GM12878 (cell line): ENCODE data around the gene AMOTL1. TPM values are rescaled to one million over a fixed set of nuclear protein-coding genes. Genes with fewer than 3 reads are reported as not detected.

ENCODE experiments used
- ATAC-seq: fragments of 200-7000 bp; cut with Tn5 transposase; 3 replicates; pipeline ENCODE4 v1.9.1; 2020; ENCODE audit warnings: mild to moderate bottlenecking, moderate library complexity
- BruUV-seq: library from RNA; stranded (reverse); fragments of 400-500 nt; replicated peaks from 2 replicates; lab custom pipeline; 2021; lab: Mats Ljungman, UMichigan
- CTCF ChIA-PET: fragments of 300-600 bp; sonication (Branson Sonifier 250); formaldehyde crosslinking; extraction: SDS; loops from one replicate; lab custom pipeline; 2021; ENCODE audit warnings: inconsistent platforms; lab: Yijun Ruan, JAX
- POLR2A ChIA-PET: fragments of 350-600 bp; formaldehyde crosslinking; extraction: SDS; loops from one replicate; lab custom pipeline; 2021; ENCODE audit warnings: inconsistent platforms; lab: Charles Lee
- RAD21 ChIA-PET: fragments of 300-600 bp; sonication (Branson Sonifier 250); formaldehyde crosslinking; loops from one replicate; lab custom pipeline; 2023; ENCODE audit warnings: antibody characterized with exemption; ENCODE audit not compliant: unreplicated experiment; lab: Charles Lee
- SMC1A ChIA-PET: fragments of 300-600 bp; sonication (Branson Sonifier 250); formaldehyde crosslinking; loops from one replicate; lab custom pipeline; 2023; ENCODE audit not compliant: unreplicated experiment, uncharacterized antibody; lab: Charles Lee
- DNase-seq: peaks from one replicate; pipeline ENCODE4 v3.0.0-alpha.2; 2011; ENCODE audit warnings: low read depth, low spot score
- FAIRE-seq: peaks from 3 replicates; lab custom pipeline; 2011; peaks lifted over from hg19 to GRCh38; lab: Jason Lieb, UNC
- H2AFZ ChIP-seq: 2 replicates; pipeline ENCODE4 v1.6.0; 2011; ENCODE audit warnings: low read depth, low read length, control low read depth; ENCODE audit not compliant: control insufficient read depth
- H3K27ac ChIP-seq: 2 replicates; pipeline ENCODE4 v1.5.1; 2011; ENCODE audit warnings: control low read depth; ENCODE audit not compliant: control insufficient read depth, insufficient read depth
- H3K27me3 ChIP-seq, 2 experiments: replicated peaks in 1 of 2; 2 replicates each; pipeline versions ENCODE4 v1.6.0 to v1.6.1; 2011; ENCODE audit warnings: low read length in 1 of 2; ENCODE audit not compliant: control insufficient read depth in 2 of 2, insufficient read depth in 2 of 2
- H3K36me3 ChIP-seq, 2 experiments: 2 replicates each; pipeline ENCODE4 v1.5.1; 2011; ENCODE audit warnings: low read length in 1 of 2; ENCODE audit not compliant: control insufficient read depth in 2 of 2, insufficient read depth in 2 of 2
- H3K4me1 ChIP-seq: 2 replicates; pipeline ENCODE4 v1.6.1; 2011; ENCODE audit warnings: mild to moderate bottlenecking, low read length, moderate library complexity, mixed read lengths; ENCODE audit not compliant: control insufficient read depth, insufficient read depth
- H3K4me2 ChIP-seq: 2 replicates; pipeline ENCODE4 v1.6.0; 2011; ENCODE audit warnings: control low read depth; ENCODE audit not compliant: control insufficient read depth, insufficient read depth
- H3K4me3 ChIP-seq: fragments of 200-600 bp; sonication (generic); 2 replicates; pipeline ENCODE4 v1.5.1; 2016
- H3K79me2 ChIP-seq: 2 replicates; pipeline ENCODE4 v1.6.0; 2011; ENCODE audit warnings: low read length; ENCODE audit not compliant: control insufficient read depth, insufficient read depth
- H3K9ac ChIP-seq: 2 replicates; pipeline ENCODE4 v1.8.0; 2011; ENCODE audit warnings: low read length, control low read depth, mixed read lengths; ENCODE audit not compliant: control insufficient read depth, insufficient read depth
- H3K9me3 ChIP-seq: replicated peaks from 3 replicates; pipeline ENCODE4 v1.5.1; 2011; ENCODE audit warnings: mild to moderate bottlenecking, low read length; ENCODE audit not compliant: control insufficient read depth, insufficient read depth
- H4K20me1 ChIP-seq: 2 replicates; pipeline ENCODE4 v1.6.0; 2011; ENCODE audit not compliant: control insufficient read depth, insufficient read depth
- ATF7 ChIP-seq: fragments of 450-650 bp; IDR thresholded peaks from 2 replicates; pipeline ENCODE4 v1.6.1; 2016; ENCODE audit warnings: low read depth, mild to moderate bottlenecking
- CBFB ChIP-seq: IDR thresholded peaks from 2 replicates; pipeline ENCODE4 v1.6.1; 2016; ENCODE audit warnings: antibody characterized with exemption, low read depth
- EZH2 ChIP-seq: IDR thresholded peaks from 2 replicates; pipeline ENCODE4 v1.6.1; 2012; ENCODE audit warnings: low read depth, mild to moderate bottlenecking, control low read depth, inconsistent platforms, low read length, borderline replicate concordance; ENCODE audit not compliant: control insufficient read depth
- MEF2A ChIP-seq: IDR thresholded peaks from 2 replicates; pipeline ENCODE4 v1.6.1; 2011; ENCODE audit warnings: low read depth, mild to moderate bottlenecking, low read length, moderate library complexity; ENCODE audit not compliant: insufficient read depth
- NFIC ChIP-seq: IDR thresholded peaks from 2 replicates; pipeline ENCODE4 v1.6.1; 2012; ENCODE audit warnings: low read depth, mild to moderate bottlenecking, inconsistent platforms, low read length, moderate library complexity
- NFYB ChIP-seq: IDR thresholded peaks from 2 replicates; pipeline ENCODE4 v1.6.1; 2011; ENCODE audit warnings: low read depth, mild to moderate bottlenecking, low read length, improper control_type of control experiment, moderate library complexity; ENCODE audit not compliant: insufficient read depth
- RUNX3 ChIP-seq: IDR thresholded peaks from 2 replicates; pipeline ENCODE4 v1.6.1; 2012; ENCODE audit warnings: low read length, inconsistent platforms
- STAT1 ChIP-seq: fragments of 450-650 bp; conservative IDR thresholded peaks from 2 replicates; pipeline ENCODE4 v1.6.1; 2014; ENCODE audit warnings: antibody characterized with exemption, mild to moderate bottlenecking
- ZZZ3 ChIP-seq: IDR thresholded peaks from 2 replicates; pipeline ENCODE4 v1.6.1; 2011; ENCODE audit warnings: low read depth; ENCODE audit not compliant: control insufficient read depth, insufficient read length
- WGBS: methylation state at CpG from one replicate; pipeline ENCODE4 v1.1.6; 2016; ENCODE audit warnings: low lambda C conversion rate; ENCODE audit not compliant: insufficient replicate concordance, insufficient coverage; ENCODE audit errors: missing lambda C conversion rate; 5-methylcytosine and 5-hydroxymethylcytosine counted together
- in situ Hi-C: fragments of 300-500 bp; cut with MboI; formaldehyde crosslinking; loops from 9 replicates; pipeline ENCODE4 v1.14.3; 2018; ENCODE audit warnings: mixed read lengths
- intact Hi-C: fragments of 100-400 bp; cut with micrococcal nuclease; formaldehyde crosslinking; loops from one replicate; pipeline ENCODE4 v1.14.2; 2022; ENCODE audit not compliant: unreplicated experiment
- polyA plus RNA-seq, 11 experiments: library from polyadenylated mRNA; depleted of rRNA in 4 of 11; unstranded in 6 of 11; stranded (reverse) in 5 of 11; fragments of >200 nt; fragmentation: Nextera tagmentation in 4 of 11; fragmentation: Illumina TruSeq in 1 of 11; extraction: Ambion mirVana in 4 of 11; extraction: Trizol in 1 of 11; gene quantifications; 1 replicate in 1 of 11; 2 replicates in 10 of 11; pipeline versions ENCODE4 v1.2.1 to v1.2.3, GENCODE V29; 2011 to 2016; ENCODE audit warnings: inconsistent platforms in 2 of 11, missing spikeins in 2 of 11, low read depth in 1 of 11
- total RNA-seq, 4 experiments: library from RNA; depleted of rRNA in 3 of 4; stranded (reverse); fragments of >200 nt in 3 of 4; fragmentation: Illumina TruSeq in 1 of 4; extraction: Trizol in 1 of 4; gene quantifications; 2 replicates each; pipeline versions ENCODE4 v1.2.1 to v1.2.3, GENCODE V29; 2013 to 2021
- TF ChIP-seq, protein P1 (sequence below): IDR thresholded peaks from 2 replicates; pipeline ENCODE4 v1.6.1; 2012; ENCODE audit warnings: low read depth, low read length, improper control_type of control experiment
- TF ChIP-seq, protein P2 (sequence below): IDR thresholded peaks from 2 replicates; pipeline ENCODE4 v1.6.1; 2011; ENCODE audit warnings: mild to moderate bottlenecking, low read depth, low read length, moderate library complexity; ENCODE audit not compliant: insufficient replicate concordance
- TF ChIP-seq, protein P3 (sequence below): fragments of 150-350 bp; IDR thresholded peaks from 2 replicates; pipeline ENCODE4 v1.6.1; 2016; ENCODE audit warnings: low read depth, low read length
- TF ChIP-seq, protein P4 (sequence below): fragments of 450-650 bp; IDR thresholded peaks from 2 replicates; pipeline ENCODE4 v1.6.1; 2017; ENCODE audit warnings: antibody characterized with exemption, mild to moderate bottlenecking, moderate library complexity

The AMOTL1 gene
- total and polyA plus RNA-seq, 10 of the 15 experiments (the other 5 are each of a cell fraction or from before 2014, with no cell fraction given), result under 0.01 to 0.41 (median 0.01) TPM; not detected in 7

DNA sequence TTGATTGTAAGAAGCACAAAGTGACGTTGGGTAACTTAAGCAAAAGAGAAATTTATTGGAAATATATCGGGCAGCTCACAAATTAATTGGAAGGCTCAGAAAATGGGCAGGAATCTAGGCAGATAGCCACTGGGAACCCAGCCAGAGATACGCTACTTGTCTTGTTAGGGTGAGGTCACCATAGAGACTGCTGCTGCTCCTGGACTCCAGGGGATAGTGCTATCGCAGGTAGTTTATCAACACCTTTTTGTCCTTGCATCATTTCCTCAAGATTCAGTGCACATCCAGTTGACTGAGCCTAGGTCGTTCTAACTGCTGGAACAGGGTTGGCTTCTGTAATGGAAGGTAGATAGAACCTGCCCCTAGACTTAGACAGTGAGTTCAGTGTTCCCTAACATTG is 19.6 kb downstream of the AMOTL1 start (continued):
- TF ChIP-seq, protein P1, sequence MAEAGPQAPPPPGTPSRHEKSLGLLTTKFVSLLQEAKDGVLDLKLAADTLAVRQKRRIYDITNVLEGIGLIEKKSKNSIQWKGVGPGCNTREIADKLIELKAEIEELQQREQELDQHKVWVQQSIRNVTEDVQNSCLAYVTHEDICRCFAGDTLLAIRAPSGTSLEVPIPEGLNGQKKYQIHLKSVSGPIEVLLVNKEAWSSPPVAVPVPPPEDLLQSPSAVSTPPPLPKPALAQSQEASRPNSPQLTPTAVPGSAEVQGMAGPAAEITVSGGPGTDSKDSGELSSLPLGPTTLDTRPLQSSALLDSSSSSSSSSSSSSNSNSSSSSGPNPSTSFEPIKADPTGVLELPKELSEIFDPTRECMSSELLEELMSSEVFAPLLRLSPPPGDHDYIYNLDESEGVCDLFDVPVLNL, result no peak
- TF ChIP-seq NFIC, result no peak
- TF ChIP-seq EZH2, result no peak
- TF ChIP-seq, protein P2, sequence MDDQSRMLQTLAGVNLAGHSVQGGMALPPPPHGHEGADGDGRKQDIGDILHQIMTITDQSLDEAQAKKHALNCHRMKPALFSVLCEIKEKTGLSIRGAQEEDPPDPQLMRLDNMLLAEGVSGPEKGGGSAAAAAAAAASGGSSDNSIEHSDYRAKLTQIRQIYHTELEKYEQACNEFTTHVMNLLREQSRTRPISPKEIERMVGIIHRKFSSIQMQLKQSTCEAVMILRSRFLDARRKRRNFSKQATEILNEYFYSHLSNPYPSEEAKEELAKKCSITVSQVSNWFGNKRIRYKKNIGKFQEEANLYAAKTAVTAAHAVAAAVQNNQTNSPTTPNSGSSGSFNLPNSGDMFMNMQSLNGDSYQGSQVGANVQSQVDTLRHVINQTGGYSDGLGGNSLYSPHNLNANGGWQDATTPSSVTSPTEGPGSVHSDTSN, result no peak

DNA sequence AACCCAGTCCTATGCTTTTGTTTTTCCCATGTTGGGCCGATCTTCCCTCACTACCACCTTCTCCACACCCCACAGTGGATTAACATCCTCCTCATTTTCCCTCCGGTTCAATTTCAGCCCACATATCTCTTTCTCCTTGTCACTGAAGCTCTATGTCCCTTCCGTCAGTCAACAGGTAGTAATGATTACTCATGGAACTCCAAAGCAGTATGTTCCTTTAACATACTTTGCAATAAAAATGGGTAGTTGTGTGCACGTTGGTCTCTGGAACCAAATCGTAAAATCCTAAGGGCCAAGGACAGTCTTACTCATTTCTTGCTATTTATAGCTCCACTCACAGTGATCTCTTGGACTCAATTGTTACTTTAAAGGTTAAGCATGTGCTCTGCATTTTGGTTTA is 20.2 kb downstream of the AMOTL1 start:
- no peak overlapping the region for H3K4me2 ChIP-seq
- no peak overlapping the region for H3K9ac ChIP-seq
- ChIA-PET SMC1A (interaction anchor here (1.4 kb wide), 1 partner anchor 109 kb away, joined by 5 read pairs; no protein-coding TSS in a partner anchor), POLR2A (no interaction called here), RAD21 (no interaction called here), CTCF (interaction anchor here (0.9 to 2.4 kb wide), 5 partner anchors 10 to 110 kb away, joined by 3 to 12 read pairs (median 3); no protein-coding TSS in a partner anchor)
- no peak for ATAC-seq
- DNase-seq, result no peak
- WGBS, result 24% methylated on average over 5 of the region's 5 CpGs
- H3K27ac ChIP-seq, result no peak overlapping the region
- no peaks in the 10 kb centered on the region for H3K9me3 ChIP-seq
- in situ Hi-C loops, result no loop called here
- no TSS peak for BruUV-seq
- no peak overlapping the region for H3K4me3 ChIP-seq
- H3K79me2 ChIP-seq, result no peaks in the 10 kb centered on the region
- no peaks in the 10 kb centered on the region for H4K20me1 ChIP-seq
- no peaks in the 10 kb centered on the region for H3K27me3 ChIP-seq
- intact Hi-C loops, result loop anchor here (5.0 kb wide), 1 partner anchor 109 kb away; no protein-coding TSS in a partner anchor
- no peak for FAIRE-seq
- no peak overlapping the region for H2AFZ ChIP-seq
- H3K36me3 ChIP-seq, result no peaks in the 10 kb centered on the region
- no peaks in the 10 kb centered on the region for H3K4me1 ChIP-seq
- TF ChIP-seq NFYB, result no peak
- no peak for TF ChIP-seq CBFB
- TF ChIP-seq, protein P3, sequence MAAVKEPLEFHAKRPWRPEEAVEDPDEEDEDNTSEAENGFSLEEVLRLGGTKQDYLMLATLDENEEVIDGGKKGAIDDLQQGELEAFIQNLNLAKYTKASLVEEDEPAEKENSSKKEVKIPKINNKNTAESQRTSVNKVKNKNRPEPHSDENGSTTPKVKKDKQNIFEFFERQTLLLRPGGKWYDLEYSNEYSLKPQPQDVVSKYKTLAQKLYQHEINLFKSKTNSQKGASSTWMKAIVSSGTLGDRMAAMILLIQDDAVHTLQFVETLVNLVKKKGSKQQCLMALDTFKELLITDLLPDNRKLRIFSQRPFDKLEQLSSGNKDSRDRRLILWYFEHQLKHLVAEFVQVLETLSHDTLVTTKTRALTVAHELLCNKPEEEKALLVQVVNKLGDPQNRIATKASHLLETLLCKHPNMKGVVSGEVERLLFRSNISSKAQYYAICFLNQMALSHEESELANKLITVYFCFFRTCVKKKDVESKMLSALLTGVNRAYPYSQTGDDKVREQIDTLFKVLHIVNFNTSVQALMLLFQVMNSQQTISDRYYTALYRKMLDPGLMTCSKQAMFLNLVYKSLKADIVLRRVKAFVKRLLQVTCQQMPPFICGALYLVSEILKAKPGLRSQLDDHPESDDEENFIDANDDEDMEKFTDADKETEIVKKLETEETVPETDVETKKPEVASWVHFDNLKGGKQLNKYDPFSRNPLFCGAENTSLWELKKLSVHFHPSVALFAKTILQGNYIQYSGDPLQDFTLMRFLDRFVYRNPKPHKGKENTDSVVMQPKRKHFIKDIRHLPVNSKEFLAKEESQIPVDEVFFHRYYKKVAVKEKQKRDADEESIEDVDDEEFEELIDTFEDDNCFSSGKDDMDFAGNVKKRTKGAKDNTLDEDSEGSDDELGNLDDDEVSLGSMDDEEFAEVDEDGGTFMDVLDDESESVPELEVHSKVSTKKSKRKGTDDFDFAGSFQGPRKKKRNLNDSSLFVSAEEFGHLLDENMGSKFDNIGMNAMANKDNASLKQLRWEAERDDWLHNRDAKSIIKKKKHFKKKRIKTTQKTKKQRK, result no peak
- TF ChIP-seq ATF7, result no peak
- no peak for TF ChIP-seq MEF2A
- TF ChIP-seq STAT1, result no peak
- TF ChIP-seq, protein P4, sequence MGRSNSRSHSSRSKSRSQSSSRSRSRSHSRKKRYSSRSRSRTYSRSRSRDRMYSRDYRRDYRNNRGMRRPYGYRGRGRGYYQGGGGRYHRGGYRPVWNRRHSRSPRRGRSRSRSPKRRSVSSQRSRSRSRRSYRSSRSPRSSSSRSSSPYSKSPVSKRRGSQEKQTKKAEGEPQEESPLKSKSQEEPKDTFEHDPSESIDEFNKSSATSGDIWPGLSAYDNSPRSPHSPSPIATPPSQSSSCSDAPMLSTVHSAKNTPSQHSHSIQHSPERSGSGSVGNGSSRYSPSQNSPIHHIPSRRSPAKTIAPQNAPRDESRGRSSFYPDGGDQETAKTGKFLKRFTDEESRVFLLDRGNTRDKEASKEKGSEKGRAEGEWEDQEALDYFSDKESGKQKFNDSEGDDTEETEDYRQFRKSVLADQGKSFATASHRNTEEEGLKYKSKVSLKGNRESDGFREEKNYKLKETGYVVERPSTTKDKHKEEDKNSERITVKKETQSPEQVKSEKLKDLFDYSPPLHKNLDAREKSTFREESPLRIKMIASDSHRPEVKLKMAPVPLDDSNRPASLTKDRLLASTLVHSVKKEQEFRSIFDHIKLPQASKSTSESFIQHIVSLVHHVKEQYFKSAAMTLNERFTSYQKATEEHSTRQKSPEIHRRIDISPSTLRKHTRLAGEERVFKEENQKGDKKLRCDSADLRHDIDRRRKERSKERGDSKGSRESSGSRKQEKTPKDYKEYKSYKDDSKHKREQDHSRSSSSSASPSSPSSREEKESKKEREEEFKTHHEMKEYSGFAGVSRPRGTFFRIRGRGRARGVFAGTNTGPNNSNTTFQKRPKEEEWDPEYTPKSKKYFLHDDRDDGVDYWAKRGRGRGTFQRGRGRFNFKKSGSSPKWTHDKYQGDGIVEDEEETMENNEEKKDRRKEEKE, result no peak
- TF ChIP-seq, protein P1, result no peak
- TF ChIP-seq ZZZ3, result no peak
- TF ChIP-seq RUNX3, result no peak
